MM.1S (cell line): Measurements from ENCODE around the gene UBA7.

Experiments used
- DNase-seq: peaks from one replicate; pipeline ENCODE4 v3.0.0-alpha.2; 2015
- H2AFZ ChIP-seq: fragments of 300-600 bp; sonication (generic); 2 replicates; pipeline ENCODE4 v1.6.0; 2016; ENCODE audit warnings: antibody characterized with exemption, low read length
- H3F3A ChIP-seq: fragments of 300-600 bp; sonication (generic); 2 replicates; pipeline ENCODE4 v1.6.1; 2016; ENCODE audit warnings: mild to moderate bottlenecking, antibody characterized with exemption, low read length, moderate library complexity, mixed read lengths; ENCODE audit not compliant: insufficient read depth
- H3K27ac ChIP-seq: fragments of 300-600 bp; sonication (generic); 2 replicates; pipeline ENCODE4 v1.5.1; 2016; ENCODE audit warnings: mild to moderate bottlenecking, low read length
- H3K27me3 ChIP-seq: fragments of 300-600 bp; sonication (generic); replicated peaks from 2 replicates; pipeline ENCODE4 v1.6.0; 2016; ENCODE audit warnings: low read length; ENCODE audit not compliant: insufficient read depth
- H3K36me3 ChIP-seq: fragments of 300-600 bp; sonication (generic); replicated peaks from 2 replicates; pipeline ENCODE4 v1.6.1; 2016; ENCODE audit warnings: mild to moderate bottlenecking, low read length, mixed read lengths; ENCODE audit not compliant: insufficient read depth
- H3K4me1 ChIP-seq: fragments of 300-600 bp; sonication (generic); 2 replicates; pipeline ENCODE4 v1.6.1; 2016; ENCODE audit warnings: low read length, mixed read lengths
- H3K4me2 ChIP-seq: fragments of 300-600 bp; sonication (generic); 2 replicates; pipeline ENCODE4 v1.6.0; 2016; ENCODE audit warnings: low read depth, low read length
- H3K4me3 ChIP-seq: fragments of 300-600 bp; sonication (generic); 2 replicates; pipeline ENCODE4 v1.5.1; 2016; ENCODE audit warnings: low read length, mixed read lengths
- H3K79me2 ChIP-seq: fragments of 300-600 bp; sonication (generic); 2 replicates; pipeline ENCODE4 v1.6.1; 2016; ENCODE audit warnings: mixed run types, low read length, mixed read lengths
- H3K9ac ChIP-seq: fragments of 300-600 bp; sonication (generic); 2 replicates; pipeline ENCODE4 v1.6.1; 2016; ENCODE audit warnings: low read length, mixed read lengths
- H3K9me2 ChIP-seq: fragments of 300-600 bp; sonication (generic); replicated peaks from 2 replicates; pipeline ENCODE4 v1.6.1; 2016; ENCODE audit warnings: mild to moderate bottlenecking, low read length, mixed read lengths; ENCODE audit not compliant: insufficient read depth
- H3K9me3 ChIP-seq: fragments of 300-600 bp; sonication (generic); replicated peaks from 2 replicates; pipeline ENCODE4 v1.6.1; 2016; ENCODE audit warnings: mild to moderate bottlenecking, low read length, mixed read lengths; ENCODE audit not compliant: insufficient read depth
- H4K20me1 ChIP-seq: fragments of 300-600 bp; sonication (generic); 2 replicates; pipeline ENCODE4 v1.6.1; 2016; ENCODE audit warnings: mild to moderate bottlenecking, low read length, moderate library complexity, mixed read lengths; ENCODE audit not compliant: insufficient read depth
- CTCF ChIP-seq: fragments of 300-600 bp; sonication (generic); IDR thresholded peaks from 2 replicates; pipeline ENCODE4 v1.5.1; 2016; ENCODE audit warnings: antibody characterized with exemption, low read length, mixed read lengths
- EZH2 ChIP-seq: fragments of 300-600 bp; sonication (generic); optimal IDR thresholded peaks from 2 replicates; pipeline ENCODE3; 2017; ENCODE audit warnings: low read depth, mild to moderate bottlenecking, antibody characterized with exemption, low read length, mixed read lengths
- EZH2phosphoT487 ChIP-seq: fragments of 300-600 bp; sonication (generic); IDR thresholded peaks from 2 replicates; pipeline ENCODE4 v1.6.1; 2018; ENCODE audit warnings: antibody characterized with exemption, low read length

The UBA7 gene

DNA sequence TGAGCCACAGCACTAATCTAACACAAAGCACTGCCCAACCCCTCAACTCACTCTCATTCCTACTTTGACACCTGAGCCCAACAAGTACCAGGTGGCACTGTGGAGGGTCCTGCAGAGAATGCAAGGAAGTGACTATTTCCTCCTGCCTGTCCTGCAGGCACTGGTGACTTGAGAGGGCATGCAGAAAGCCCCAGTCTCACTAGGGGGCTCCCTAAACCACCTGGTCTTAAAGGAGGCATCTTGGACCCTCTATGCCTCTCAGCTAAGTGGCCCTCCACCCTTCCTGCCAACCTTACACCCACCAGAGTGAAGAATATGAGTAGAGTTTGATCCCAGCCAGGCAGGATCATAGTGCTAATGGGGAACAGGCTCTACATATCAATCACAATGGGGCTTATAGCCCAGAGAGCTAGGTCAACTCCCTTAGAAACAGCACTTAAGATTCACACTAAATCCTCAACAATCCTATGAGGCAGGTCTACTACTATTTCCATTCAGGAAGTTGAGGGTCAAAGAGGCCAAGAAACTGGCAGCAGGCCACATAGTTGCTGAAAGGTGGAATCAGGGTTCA, 27.5 kb upstream of the UBA7 start:
- Histone ChIP-seq H3K9me2 (no peaks in the 10 kb centered on the region), H3F3A (no peaks in the 10 kb centered on the region), H3K27me3 (no peaks in the 10 kb centered on the region), H3K4me1 (no peaks in the 10 kb centered on the region), H3K9me3 (no peaks in the 10 kb centered on the region), H3K36me3 (no peaks in the 10 kb centered on the region), H3K9ac (no peak overlapping the region), H3K79me2 (no peaks in the 10 kb centered on the region), H3K4me2 (no peak overlapping the region), H2AFZ (no peak overlapping the region), H4K20me1 (no peaks in the 10 kb centered on the region; the same call in 1 of the 2 replicates), H3K27ac (no peak overlapping the region), H3K4me3 (no peak overlapping the region)
- DNase-seq = no peak
- 0 out of 2 replicates have a peak, but pooled peaks have one; percentile 16 for TF ChIP-seq CTCF
- TF ChIP-seq EZH2phosphoT487 = no peak

- H3F3A ChIP-seq = no peaks in the 10 kb centered on the region
- H2AFZ ChIP-seq = no peak overlapping the region
- no peak overlapping the region for H3K9ac ChIP-seq
- DNase-seq = no peak
- TF ChIP-seq EZH2 = no peak
- TF ChIP-seq CTCF = no peak
- TF ChIP-seq EZH2phosphoT487 = no peak
- no peaks in the 10 kb centered on the region; the same call in 1 of the 2 replicates for H4K20me1 ChIP-seq
- H3K27ac ChIP-seq = no peak overlapping the region
- H3K4me3 ChIP-seq = no peak overlapping the region
- no peaks in the 10 kb centered on the region for H3K4me1 ChIP-seq
- H3K4me2 ChIP-seq = no peak overlapping the region
- no peaks in the 10 kb centered on the region for H3K9me3 ChIP-seq
- H3K27me3 ChIP-seq = no peaks in the 10 kb centered on the region
- no peaks in the 10 kb centered on the region for H3K9me2 ChIP-seq
- no peaks in the 10 kb centered on the region for H3K79me2 ChIP-seq
- no peaks in the 10 kb centered on the region for H3K36me3 ChIP-seq
These were observed 26.6 kb upstream of the UBA7 start for GRCh38 chr3:49840388-49840787.

- no peak overlapping the region for H3K27ac ChIP-seq
- H3K79me2 ChIP-seq = no peaks in the 10 kb centered on the region
- H3K4me1 ChIP-seq = no peaks in the 10 kb centered on the region
- H2AFZ ChIP-seq = no peak overlapping the region
- no peak overlapping the region for H3K9ac ChIP-seq
- H4K20me1 ChIP-seq = no peaks in the 10 kb centered on the region; the same call in 1 of the 2 replicates
- H3K4me2 ChIP-seq = no peak overlapping the region
- TF ChIP-seq CTCF (peak; percentile 86), EZH2phosphoT487 (no peak)
- no peaks in the 10 kb centered on the region for H3K9me3 ChIP-seq
- no peaks in the 10 kb centered on the region for H3K27me3 ChIP-seq
- no peaks in the 10 kb centered on the region for H3K9me2 ChIP-seq
- no peaks in the 10 kb centered on the region for H3F3A ChIP-seq
- H3K4me3 ChIP-seq = no peak overlapping the region
- peak; percentile 74 for DNase-seq
- H3K36me3 ChIP-seq = no peaks in the 10 kb centered on the region
These were observed 25.5 kb upstream of the UBA7 start for GRCh38 chr3:49839193-49839809.
